K562 (cell line): ENCODE results near the gene NOL4L. TPM values are rescaled to one million over a fixed set of nuclear protein-coding genes. Genes with fewer than 3 reads are reported as not detected.
A peak's percentile ranks its signal among the peaks of the same experiment; 100 is the strongest.

Source experiments
- ATAC-seq: fragments of 200-7000 bp; cut with Tn5 transposase; 3 replicates; pipeline ENCODE4 v1.9.1; 2020; ENCODE audit warnings: moderate library complexity
- BruUV-seq: library from RNA; stranded (reverse); fragments of 400-500 nt; replicated peaks from 2 replicates; lab custom pipeline; 2021; lab: Mats Ljungman, UMichigan
- CTCF ChIA-PET: fragments of 300-600 bp; formaldehyde crosslinking; extraction: SDS; loops from one replicate; lab custom pipeline; 2021; ENCODE audit warnings: low intra/inter-chr PET ratio; lab: Yijun Ruan, JAX
- POLR2A ChIA-PET: fragments of 300-600, 350-650 bp; sonication (Branson Sonifier 250); formaldehyde crosslinking; extraction: SDS; loops from one replicate; lab custom pipeline; 2021; ENCODE audit warnings: antibody characterized with exemption, inconsistent platforms; lab: Yijun Ruan, JAX
- DNase-seq, 4 experiments: peaks; one replicate each; pipeline versions ENCODE4 v3.0.0 to v3.0.0-alpha.2; 2011 to 2018; ENCODE audit warnings: low spot score in 3 of 4, mixed read lengths in 3 of 4; ENCODE audit errors: extremely low read depth in 1 of 4
- FAIRE-seq: peaks from 2 replicates; lab custom pipeline; 2011; peaks lifted over from hg19 to GRCh38; lab: Jason Lieb, UNC
- H2AFZ ChIP-seq: 2 replicates; pipeline ENCODE4 v1.6.0; 2011; ENCODE audit warnings: low read depth, low read length, control low read depth, inconsistent platforms
- H3K27ac ChIP-seq: fragments of 200-600 bp; 3 replicates; pipeline ENCODE4 v1.8.0; 2011; ENCODE audit warnings: low read depth, mild to moderate bottlenecking, control low read depth, inconsistent platforms, low read length, moderate library complexity, mixed read lengths; ENCODE audit errors: extremely low read depth
- H3K27me3 ChIP-seq, 2 experiments: fragments of 300-600 bp in 1 of 2; 2 replicates in 1 of 2; 3 replicates in 1 of 2; pipeline versions ENCODE4 v1.6.0 to v1.8.0; 2011; ENCODE audit warnings: inconsistent platforms in 2 of 2, low read length in 2 of 2, mild to moderate bottlenecking in 1 of 2, mixed read lengths in 1 of 2, moderate library complexity in 1 of 2; ENCODE audit not compliant: control insufficient read depth in 2 of 2, insufficient read depth in 2 of 2
- H3K36me3 ChIP-seq: fragments of 300-600 bp; 3 replicates; pipeline ENCODE4 v1.8.0; 2011; ENCODE audit warnings: mild to moderate bottlenecking, low read length, inconsistent platforms; ENCODE audit not compliant: control insufficient read depth, insufficient read depth
- H3K4me1 ChIP-seq, 2 experiments: fragments of 200-600 bp in 1 of 2; replicated peaks in 1 of 2; 2 replicates in 1 of 2; 3 replicates in 1 of 2; pipeline versions ENCODE4 v1.5.1 to v1.8.0; 2011; ENCODE audit warnings: inconsistent platforms in 2 of 2, low read length in 2 of 2, mild to moderate bottlenecking in 1 of 2, mixed read lengths in 1 of 2, moderate library complexity in 1 of 2; ENCODE audit not compliant: control insufficient read depth in 2 of 2, insufficient read depth in 2 of 2
- H3K4me2 ChIP-seq: 2 replicates; pipeline ENCODE4 v1.6.1; 2011; ENCODE audit warnings: low read length, control low read depth, inconsistent platforms, mixed read lengths; ENCODE audit not compliant: insufficient read depth
- H3K4me3 ChIP-seq: fragments of 200-600 bp; sonication (generic), shearing (Covaris generic); 2 replicates; pipeline ENCODE4 v1.5.1; 2016; ENCODE audit warnings: control low read depth, inconsistent platforms
- H3K79me2 ChIP-seq: fragments of 200-600 bp; 3 replicates; pipeline ENCODE4 v1.8.0; 2011; ENCODE audit warnings: low read length, inconsistent platforms; ENCODE audit not compliant: control insufficient read depth, insufficient read depth
- H3K9ac ChIP-seq, 2 experiments: 2 replicates each; pipeline versions ENCODE4 v1.6.0 to v1.6.1; 2011; ENCODE audit warnings: low read depth in 2 of 2, low read length in 2 of 2, control low read depth in 1 of 2, inconsistent platforms in 1 of 2, mild to moderate bottlenecking in 1 of 2, mixed read lengths in 1 of 2; ENCODE audit not compliant: insufficient read depth in 1 of 2
- H3K9me1 ChIP-seq: one replicate; pipeline ENCODE4 v1.6.0; 2011; ENCODE audit warnings: inconsistent platforms, mild to moderate bottlenecking, low read length, moderate library complexity; ENCODE audit not compliant: control insufficient read depth, insufficient read depth
- H3K9me3 ChIP-seq: replicated peaks from 2 replicates; pipeline ENCODE4 v1.5.1; 2011; ENCODE audit warnings: low read depth, low read length, inconsistent platforms; ENCODE audit not compliant: control insufficient read depth, insufficient read depth
- H4K20me1 ChIP-seq: replicated peaks from 2 replicates; pipeline ENCODE4 v1.6.1; 2011; ENCODE audit warnings: low read length, inconsistent platforms, mixed read lengths; ENCODE audit not compliant: control insufficient read depth, insufficient read depth
- ARNT ChIP-seq, 2 experiments: fragments of 450-650 bp; IDR thresholded peaks; 2 replicates each; pipeline ENCODE4 v1.6.1; 2016; ENCODE audit warnings: mild to moderate bottlenecking in 1 of 2
- BRD9 ChIP-seq: fragments of 450-650 bp; IDR thresholded peaks from 2 replicates; pipeline ENCODE4 v1.6.1; 2018; ENCODE audit warnings: low read depth; ENCODE audit not compliant: partially characterized antibody
- ELF1 ChIP-seq: fragments of 200-800 bp; sonication (Bioruptor generic); IDR thresholded peaks from 2 replicates; pipeline ENCODE4 v1.6.1; 2016; ENCODE audit warnings: missing genetic modification characterization, missing compliant biosample characterization
- ERF ChIP-seq: fragments of 450-650 bp; formaldehyde crosslinking; IDR thresholded peaks from 2 replicates; pipeline ENCODE4 v1.4.0; 2020; ENCODE audit warnings: mild to moderate bottlenecking, mixed read lengths
- FOS ChIP-seq: IDR thresholded peaks from 3 replicates; pipeline ENCODE4 v1.6.1; 2011; ENCODE audit not compliant: insufficient read length; ENCODE audit errors: extremely low read depth
- GABPB1 ChIP-seq: sonication (generic); formaldehyde crosslinking; IDR thresholded peaks from 2 replicates; pipeline ENCODE4 v1.8.0; 2022; ENCODE audit warnings: mild to moderate bottlenecking, missing genetic modification reagents
- HNRNPUL1 ChIP-seq: fragments of 200-400 bp; formaldehyde crosslinking; IDR thresholded peaks from 2 replicates; pipeline ENCODE4 v1.6.1; 2017; ENCODE audit warnings: low read length
- POLR2AphosphoS5 ChIP-seq: IDR thresholded peaks from 2 replicates; pipeline ENCODE4 v1.6.1; 2011; ENCODE audit warnings: mild to moderate bottlenecking, low read depth, low read length, moderate library complexity; ENCODE audit not compliant: control insufficient read depth, insufficient read depth
- SLC30A9 ChIP-seq: fragments of 250-450 bp; sonication (Bioruptor Pico); IDR thresholded peaks from 2 replicates; pipeline ENCODE4 v1.8.0; 2022; ENCODE audit warnings: mild to moderate bottlenecking, moderate library complexity
- SRF ChIP-seq, 2 experiments: fragments of 250-450, 450-650 bp in 1 of 2; sonication (Bioruptor Pico) in 1 of 2; sonication (generic) in 1 of 2; formaldehyde crosslinking; IDR thresholded peaks; 2 replicates each; pipeline versions ENCODE4 v1.5.0 to v1.5.1; 2020 to 2022; ENCODE audit warnings: mild to moderate bottlenecking in 1 of 2, missing genetic modification reagents in 1 of 2
- TOE1 ChIP-seq, 2 experiments: fragments of 450-650 bp in 1 of 2; sonication (generic) in 1 of 2; formaldehyde crosslinking in 1 of 2; IDR thresholded peaks; 2 replicates each; pipeline versions ENCODE4 v1.7.1 to v1.8.0; 2016 to 2022; ENCODE audit warnings: borderline replicate concordance in 2 of 2, mild to moderate bottlenecking in 2 of 2, antibody characterized with exemption in 1 of 2, inconsistent platforms in 1 of 2, low read depth in 1 of 2, missing genetic modification reagents in 1 of 2, moderate library complexity in 1 of 2
- TRIM28 ChIP-seq: fragments of 450-650 bp; IDR thresholded peaks from 2 replicates; pipeline ENCODE4 v1.6.1; 2017
- ZFP91 ChIP-seq: sonication (generic); formaldehyde crosslinking; IDR thresholded peaks from 2 replicates; pipeline ENCODE4 v1.8.0; 2022; ENCODE audit warnings: mild to moderate bottlenecking, missing genetic modification reagents
- ZNF277 ChIP-seq: fragments of 250-450 bp; sonication (Bioruptor Pico); IDR thresholded peaks from 2 replicates; pipeline ENCODE4 v1.8.0; 2022; ENCODE audit warnings: inconsistent platforms, mild to moderate bottlenecking, moderate library complexity, borderline replicate concordance
- ZNF696 ChIP-seq: fragments of 250-450 bp; sonication (Bioruptor Pico); conservative IDR thresholded peaks from 2 replicates; pipeline ENCODE4 v1.4.0; 2020; ENCODE audit warnings: mild to moderate bottlenecking, moderate library complexity
- ZNF780A ChIP-seq: fragments of 250-450 bp; sonication (Bioruptor Pico); IDR thresholded peaks from 2 replicates; pipeline ENCODE4 v1.5.0; 2021; ENCODE audit warnings: mild to moderate bottlenecking
- WGBS: fragments of 100-300 bp; shearing (Covaris generic); methylation state at CpG from one replicate; pipeline ENCODE4 v1.1.6; 2016; ENCODE audit warnings: low coverage, mixed read lengths; ENCODE audit not compliant: insufficient coverage; ENCODE audit errors: missing lambda C conversion rate; 5-methylcytosine and 5-hydroxymethylcytosine counted together
- in situ Hi-C: fragments of 300-500 bp; cut with MboI; formaldehyde crosslinking; loops from 4 replicates; pipeline ENCODE4 v1.15.0; 2018; ENCODE audit warnings: inconsistent platforms, mixed read lengths
- intact Hi-C: fragments of 100-400 bp; cut with micrococcal nuclease; formaldehyde crosslinking; loops from 2 replicates; pipeline ENCODE4 v1.14.2; 2022
- polyA plus RNA-seq, 8 experiments: library from polyadenylated mRNA; depleted of rRNA in 4 of 8; stranded (reverse) in 5 of 8; unstranded in 3 of 8; fragments of >200 nt; fragmentation: Nextera tagmentation in 2 of 8; fragmentation: Illumina TruSeq in 1 of 8; extraction: Ambion mirVana in 2 of 8; extraction: Trizol in 1 of 8; gene quantifications; 2 replicates each; pipeline versions ENCODE4 v1.2.1 to v1.2.3, GENCODE V29; 2011 to 2014; ENCODE audit warnings: inconsistent platforms in 1 of 8, missing spikeins in 1 of 8
- total RNA-seq, 7 experiments: library from RNA; depleted of rRNA in 6 of 7; stranded (reverse); fragments of >200 nt in 6 of 7; fragmentation: Illumina TruSeq in 2 of 7; extraction: Trizol in 2 of 7; gene quantifications; 2 replicates each; pipeline versions ENCODE4 v1.2.1 to v1.2.3, GENCODE V29; 2011 to 2021; ENCODE audit warnings: low replicate concordance in 1 of 7

NOL4L gene
- total and polyA plus RNA-seq, 9 of the 15 experiments (the other 6 are each of a cell fraction or from before 2014, with no cell fraction given): 5.1 to 36.2 (median 13.6) TPM

- Histone ChIP-seq H3K27me3 (no peaks in the 10 kb centered on the region), H2AFZ (no peak overlapping the region), H3K4me2 (no peak overlapping the region), H3K27ac (no peak overlapping the region), H3K36me3 (peaks cover 67% of the 10 kb centered on the region; the same call in 1 of the 3 replicates), H3K4me3 (no peak overlapping the region), H3K4me1 (peaks cover 0 to 72% of the 10 kb centered on the region in 2 experiments; a peak in 2 of 5 replicates), H3K79me2 (peaks cover 20% of the 10 kb centered on the region), H3K9me1 (no peaks in the 10 kb centered on the region), H3K9ac (peak overlapping the region in 1 of 2 experiments; percentile 14; a peak in 1 of 4 replicates), H4K20me1 (peaks cover 5% of the 10 kb centered on the region; the same call in 1 of the 2 replicates), H3K9me3 (no peaks in the 10 kb centered on the region)
- FAIRE-seq: no peak
- in situ Hi-C loops: no loop called here
- 82% methylated on average over 23 of the region's 24 CpGs for WGBS
- CTCF ChIA-PET: no interaction called here
- intact Hi-C loops: no loop called here
- DNase-seq: no peak
- BruUV-seq: no TSS peak
- POLR2A ChIA-PET: interaction anchor here (0.7 kb wide), 1 partner anchor 21 kb away, joined by 3 read pairs; no protein-coding TSS in a partner anchor
- no peak for ATAC-seq
- TF ChIP-seq ARNT (IDR thresholded peaks at IDR 0.05) (no peak), ZNF696 (CRISPR knock-in tag) (no peak), ELF1 (tag) (no peak), GABPB1 (CRISPR knock-in tag) (no peak), FOS (no peak), HNRNPUL1 (no peak), ERF (CRISPR knock-in tag) (no peak), BRD9 (no peak), TOE1 (IDR thresholded peaks at IDR 0.05; ENCODE audit: borderline replicate concordance) (no peak), TOE1 (CRISPR knock-in tag; IDR thresholded peaks at IDR 0.05; ENCODE audit: borderline replicate concordance, low read depth) (no peak), ZFP91 (no peak), POLR2AphosphoS5 (no peak), TRIM28 (no peak), ZNF780A (CRISPR knock-in tag) (no peak), ZNF277 (no peak), SLC30A9 (CRISPR knock-in tag) (no peak), SRF (CRISPR knock-in tag; IDR thresholded peaks at IDR 0.05) (no peak)
Observed at GRCh38 chr20:32465092-32465900, 119.8 kb downstream of the NOL4L start.
